ENCODE data around the gene EIF4A2.
A peak's percentile ranks its signal among the peaks of the same experiment; 100 is the strongest.

The EIF4A2 gene

DNA sequence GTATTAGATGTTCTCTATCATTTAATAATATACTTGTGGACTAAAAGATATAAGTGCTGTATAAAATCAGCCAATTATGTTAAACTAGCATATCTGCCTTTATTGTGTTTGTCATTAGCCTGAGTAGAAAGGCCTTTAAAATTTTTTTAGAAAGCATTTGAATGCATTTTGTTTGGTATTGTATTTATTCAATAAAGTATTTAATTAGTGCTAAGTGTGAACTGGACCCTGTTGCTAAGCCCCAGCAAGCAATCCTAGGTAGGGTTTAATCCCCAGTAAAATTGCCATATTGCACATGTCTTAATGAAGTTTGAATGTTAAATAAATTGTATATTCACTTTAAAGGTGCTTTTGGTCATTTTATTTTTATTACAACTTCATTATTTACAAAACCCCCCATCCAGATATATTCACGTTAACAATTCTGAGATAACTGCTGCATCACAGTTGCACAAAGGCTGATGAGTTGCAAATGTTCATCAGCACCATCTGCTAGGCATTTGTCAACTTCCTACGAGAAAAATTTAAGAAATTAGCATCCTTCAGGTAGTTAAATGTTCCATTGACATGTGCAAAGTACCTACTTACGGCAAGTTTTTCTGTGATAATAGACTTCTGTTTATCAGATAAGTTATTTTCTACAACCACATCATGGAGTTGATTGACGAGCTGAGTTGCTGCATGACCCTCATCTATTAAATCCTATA lies 6.3 kb downstream of the EIF4A2 start:
- TF ChIP-seq EZH2phosphoT487 (IDR thresholded peaks at IDR 0.05; ENCODE audit: low read depth) (no peak), CTCF (IDR thresholded peaks at IDR 0.05; ENCODE audit: low read depth, low read length) (no peak)
- Histone ChIP-seq H4K20me1 (ENCODE audit: insufficient read depth, low read length) (peaks cover 59% of the 10 kb centered on the region), H3K4me3 (ENCODE audit: low read length) (no peak overlapping the region), H3K36me3 (replicated peaks; ENCODE audit: low read depth, low read length) (peaks cover 81% of the 10 kb centered on the region), H2AFZ (ENCODE audit: low read depth, low read length) (no peak overlapping the region), H3K9me3 (ENCODE audit: insufficient read depth, low read length) (no peaks in the 10 kb centered on the region), H3K4me1 (ENCODE audit: low read length) (peaks cover 32% of the 10 kb centered on the region), H3K27ac (ENCODE audit: low read length) (peak overlapping the region; percentile 34; the same call in 1 of the 2 replicates), H3K4me2 (ENCODE audit: low read length) (no peak overlapping the region), H3K79me2 (ENCODE audit: low read length) (peaks cover 41% of the 10 kb centered on the region), H3K27me3 (ENCODE audit: low read depth, low read length) (no peaks in the 10 kb centered on the region), H3K9ac (ENCODE audit: low read length) (no peak overlapping the region)

DNA sequence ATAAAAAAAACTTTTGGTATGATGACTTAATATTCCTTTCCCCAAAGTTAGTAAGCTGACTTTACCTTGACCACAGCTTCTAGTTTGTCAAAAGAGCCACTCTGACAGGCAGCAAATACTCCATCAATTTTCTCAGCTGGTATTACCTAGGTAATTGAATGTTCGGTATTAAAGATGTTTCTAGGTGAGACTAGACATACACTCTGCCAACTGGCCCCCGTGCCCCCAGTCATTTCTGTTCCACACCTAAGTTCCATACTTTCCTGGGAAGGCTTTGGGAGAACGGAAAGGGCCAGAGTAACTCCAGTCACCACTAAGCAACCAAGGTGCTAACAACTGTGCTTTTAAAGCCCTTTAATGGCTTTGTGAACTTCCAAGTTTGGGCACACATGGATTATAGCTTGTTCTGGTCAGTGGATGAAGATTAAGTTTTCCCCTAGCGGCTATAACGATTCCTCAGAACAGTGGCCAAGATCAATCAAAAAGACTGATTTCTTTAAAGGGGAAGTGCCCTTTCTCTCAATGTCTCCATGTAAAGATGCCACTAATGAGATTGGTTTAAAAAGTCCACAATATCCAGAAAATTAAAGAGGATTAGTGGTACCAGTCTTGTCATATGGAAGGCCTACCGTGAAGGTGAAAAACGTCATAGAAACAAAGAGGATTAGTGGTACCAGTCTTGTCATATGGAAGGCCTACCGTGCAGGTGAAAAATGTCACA lies 7.0 kb downstream of the EIF4A2 start:
- peak overlapping the region; percentile 34 for H3K27ac ChIP-seq (ENCODE audit: low read length)
- H2AFZ ChIP-seq (ENCODE audit: low read depth, low read length), result no peak overlapping the region
- H3K27me3 ChIP-seq (ENCODE audit: low read depth, low read length), result no peaks in the 10 kb centered on the region
- peaks cover 33% of the 10 kb centered on the region for H3K79me2 ChIP-seq (ENCODE audit: low read length)
- H3K4me3 ChIP-seq (ENCODE audit: low read length), result no peak overlapping the region
- H3K4me2 ChIP-seq (ENCODE audit: low read length), result no peak overlapping the region
- TF ChIP-seq EZH2phosphoT487 (IDR thresholded peaks at IDR 0.05; ENCODE audit: low read depth) (no peak), CTCF (IDR thresholded peaks at IDR 0.05; ENCODE audit: low read depth, low read length) (no peak; the same call in 1 of the 2 replicates)
- H4K20me1 ChIP-seq (ENCODE audit: insufficient read depth, low read length), result peaks cover 52% of the 10 kb centered on the region
- H3K9ac ChIP-seq (ENCODE audit: low read length), result no peak overlapping the region
- no peaks in the 10 kb centered on the region for H3K9me3 ChIP-seq (ENCODE audit: insufficient read depth, low read length)
- H3K36me3 ChIP-seq (replicated peaks; ENCODE audit: low read depth, low read length), result peaks cover 77% of the 10 kb centered on the region
- peaks cover 25% of the 10 kb centered on the region for H3K4me1 ChIP-seq (ENCODE audit: low read length)

DNA sequence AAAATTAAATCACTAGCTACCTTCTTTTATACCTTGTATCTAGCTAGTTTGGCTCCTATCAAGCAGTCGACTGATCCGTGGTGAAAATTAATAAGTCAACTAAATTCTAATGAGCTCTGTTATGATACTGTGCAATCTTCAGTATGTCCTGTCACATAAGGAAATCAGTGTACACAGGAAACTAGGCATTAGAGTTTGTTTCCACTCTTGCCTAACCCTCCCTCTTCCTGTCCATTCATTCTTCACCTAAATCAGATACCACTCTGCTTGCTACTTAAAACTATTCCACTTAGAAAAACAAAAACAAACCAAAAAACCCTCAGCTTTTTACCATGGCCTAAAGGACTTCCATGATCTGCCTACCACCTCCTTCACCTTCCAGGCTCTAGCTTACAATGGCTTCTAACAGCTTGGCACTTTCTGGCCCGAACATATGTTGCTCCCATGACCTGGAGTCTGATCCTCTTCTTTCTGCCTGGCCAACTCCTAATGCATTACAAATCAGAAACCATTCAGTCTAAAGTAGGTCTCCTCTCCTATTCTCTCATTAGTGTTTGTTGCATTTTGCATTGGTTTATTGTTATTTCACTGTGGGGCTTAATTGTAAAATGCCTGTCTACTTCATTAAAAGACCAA lies 15.0 kb downstream of the EIF4A2 start:
- no peak overlapping the region for H2AFZ ChIP-seq (ENCODE audit: low read depth, low read length)
- H3K9ac ChIP-seq (ENCODE audit: low read length), result no peak overlapping the region
- H4K20me1 ChIP-seq (ENCODE audit: insufficient read depth, low read length), result no peaks in the 10 kb centered on the region
- TF ChIP-seq CTCF (IDR thresholded peaks at IDR 0.05; ENCODE audit: low read depth, low read length), result no peak
- no peak for TF ChIP-seq EZH2phosphoT487 (IDR thresholded peaks at IDR 0.05; ENCODE audit: low read depth)
- H3K4me2 ChIP-seq (ENCODE audit: low read length), result no peak overlapping the region
- H3K27me3 ChIP-seq (ENCODE audit: low read depth, low read length), result no peaks in the 10 kb centered on the region
- H3K36me3 ChIP-seq (replicated peaks; ENCODE audit: low read depth, low read length), result peaks cover 61% of the 10 kb centered on the region
- H3K4me1 ChIP-seq (ENCODE audit: low read length), result no peaks in the 10 kb centered on the region
- H3K27ac ChIP-seq (ENCODE audit: low read length), result no peak overlapping the region
- no peaks in the 10 kb centered on the region for H3K9me3 ChIP-seq (ENCODE audit: insufficient read depth, low read length)
- peaks cover 26% of the 10 kb centered on the region for H3K79me2 ChIP-seq (ENCODE audit: low read length)
- no peak overlapping the region for H3K4me3 ChIP-seq (ENCODE audit: low read length)

- Histone ChIP-seq H3K9ac (ENCODE audit: low read length) (no peak overlapping the region), H2AFZ (ENCODE audit: low read depth, low read length) (no peak overlapping the region), H3K27ac (ENCODE audit: low read length) (no peak overlapping the region), H3K4me2 (ENCODE audit: low read length) (no peak overlapping the region), H4K20me1 (ENCODE audit: insufficient read depth, low read length) (no peaks in the 10 kb centered on the region), H3K36me3 (replicated peaks; ENCODE audit: low read depth, low read length) (peaks cover 58% of the 10 kb centered on the region), H3K9me3 (ENCODE audit: insufficient read depth, low read length) (no peaks in the 10 kb centered on the region), H3K27me3 (ENCODE audit: low read depth, low read length) (no peaks in the 10 kb centered on the region), H3K79me2 (ENCODE audit: low read length) (peaks cover 39% of the 10 kb centered on the region), H3K4me3 (ENCODE audit: low read length) (no peak overlapping the region), H3K4me1 (ENCODE audit: low read length) (peaks cover 6% of the 10 kb centered on the region)
- TF ChIP-seq CTCF (IDR thresholded peaks at IDR 0.05; ENCODE audit: low read depth, low read length), result no peak
- no peak for TF ChIP-seq EZH2phosphoT487 (IDR thresholded peaks at IDR 0.05; ENCODE audit: low read depth)
Observed at GRCh38 chr3:186800285-186800684, 16.9 kb downstream of the EIF4A2 start.

Measured in OCI-LY3 (cell line).